Breast epithelium (tissue), 3 donors: ENCODE results near the gene FBXW8.

Source experiments
- POLR2A ChIP-seq: fragments of 450-650 bp; IDR thresholded peaks from one replicate; pipeline ENCODE4 v1.6.1; 2016; ENCODE audit warnings: antibody characterized with exemption, mild to moderate bottlenecking, moderate library complexity
- POLR2AphosphoS5 ChIP-seq, 3 donors: sonication (generic); formaldehyde crosslinking; IDR thresholded peaks; one replicate each; pipeline ENCODE4 v1.6.1; 2017; ENCODE audit warnings: antibody characterized with exemption in 3 of 3
- TF ChIP-seq, protein P1 (sequence below), 3 donors: fragments of 450-650 bp; IDR thresholded peaks; one replicate each; pipeline ENCODE4 v1.5.1; 2016 to 2017; ENCODE audit warnings: antibody characterized with exemption in 3 of 3, mild to moderate bottlenecking in 3 of 3, moderate library complexity in 3 of 3

DNA sequence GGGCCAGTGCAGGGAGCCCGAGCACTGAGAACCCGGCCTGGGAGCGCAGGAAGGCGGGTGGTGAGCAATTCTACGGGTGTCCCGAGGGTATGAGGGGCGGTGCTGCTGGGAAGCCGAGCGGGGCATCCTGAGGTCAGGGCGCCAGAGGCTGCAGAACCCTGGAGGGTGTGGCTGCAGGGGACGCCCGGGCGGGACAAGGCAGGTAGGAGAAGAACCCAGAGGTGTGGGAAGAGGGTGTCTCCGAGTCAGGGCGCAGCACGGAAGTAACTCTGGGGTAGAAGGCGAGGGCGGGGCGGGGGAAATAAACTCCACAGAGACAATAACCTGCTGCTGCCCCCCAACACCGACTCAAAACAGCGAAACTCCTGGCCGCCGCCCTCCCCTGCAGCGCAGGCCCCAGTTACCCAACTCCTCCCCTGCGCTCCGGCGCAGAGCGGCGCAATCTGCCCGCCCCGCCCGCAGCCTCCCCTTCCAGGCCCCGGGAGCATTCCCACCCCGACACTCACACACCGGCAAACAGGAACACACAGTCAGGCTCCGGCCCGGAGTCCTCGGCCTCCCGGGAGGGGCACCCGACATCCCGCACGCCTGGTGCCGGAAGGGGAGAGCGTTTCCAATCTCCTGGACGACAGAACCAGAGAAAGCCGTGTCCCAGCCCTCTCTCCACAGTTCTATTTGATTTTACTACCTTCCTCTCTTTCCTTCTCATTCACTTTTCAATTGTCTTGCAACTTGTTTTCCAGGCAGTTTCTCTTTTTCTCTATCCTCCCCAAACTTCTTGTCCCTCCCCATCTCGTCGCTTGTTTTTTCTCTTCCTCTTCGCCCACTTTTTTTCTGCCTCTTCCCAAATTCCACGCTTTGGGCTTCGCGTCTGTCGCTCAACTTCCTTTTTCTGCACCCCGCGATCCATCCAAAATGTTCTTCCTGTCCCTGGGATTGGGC is 31.9 kb upstream of the FBXW8 start:
- TF ChIP-seq, protein P1, sequence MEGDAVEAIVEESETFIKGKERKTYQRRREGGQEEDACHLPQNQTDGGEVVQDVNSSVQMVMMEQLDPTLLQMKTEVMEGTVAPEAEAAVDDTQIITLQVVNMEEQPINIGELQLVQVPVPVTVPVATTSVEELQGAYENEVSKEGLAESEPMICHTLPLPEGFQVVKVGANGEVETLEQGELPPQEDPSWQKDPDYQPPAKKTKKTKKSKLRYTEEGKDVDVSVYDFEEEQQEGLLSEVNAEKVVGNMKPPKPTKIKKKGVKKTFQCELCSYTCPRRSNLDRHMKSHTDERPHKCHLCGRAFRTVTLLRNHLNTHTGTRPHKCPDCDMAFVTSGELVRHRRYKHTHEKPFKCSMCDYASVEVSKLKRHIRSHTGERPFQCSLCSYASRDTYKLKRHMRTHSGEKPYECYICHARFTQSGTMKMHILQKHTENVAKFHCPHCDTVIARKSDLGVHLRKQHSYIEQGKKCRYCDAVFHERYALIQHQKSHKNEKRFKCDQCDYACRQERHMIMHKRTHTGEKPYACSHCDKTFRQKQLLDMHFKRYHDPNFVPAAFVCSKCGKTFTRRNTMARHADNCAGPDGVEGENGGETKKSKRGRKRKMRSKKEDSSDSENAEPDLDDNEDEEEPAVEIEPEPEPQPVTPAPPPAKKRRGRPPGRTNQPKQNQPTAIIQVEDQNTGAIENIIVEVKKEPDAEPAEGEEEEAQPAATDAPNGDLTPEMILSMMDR (IDR thresholded peaks at IDR 0.05), result no peak
- TF ChIP-seq POLR2A (no peak), POLR2AphosphoS5 (IDR thresholded peaks at IDR 0.05) (no peak)
